ENCODE results near the gene ANKRD28.

ANKRD28 gene

DNA sequence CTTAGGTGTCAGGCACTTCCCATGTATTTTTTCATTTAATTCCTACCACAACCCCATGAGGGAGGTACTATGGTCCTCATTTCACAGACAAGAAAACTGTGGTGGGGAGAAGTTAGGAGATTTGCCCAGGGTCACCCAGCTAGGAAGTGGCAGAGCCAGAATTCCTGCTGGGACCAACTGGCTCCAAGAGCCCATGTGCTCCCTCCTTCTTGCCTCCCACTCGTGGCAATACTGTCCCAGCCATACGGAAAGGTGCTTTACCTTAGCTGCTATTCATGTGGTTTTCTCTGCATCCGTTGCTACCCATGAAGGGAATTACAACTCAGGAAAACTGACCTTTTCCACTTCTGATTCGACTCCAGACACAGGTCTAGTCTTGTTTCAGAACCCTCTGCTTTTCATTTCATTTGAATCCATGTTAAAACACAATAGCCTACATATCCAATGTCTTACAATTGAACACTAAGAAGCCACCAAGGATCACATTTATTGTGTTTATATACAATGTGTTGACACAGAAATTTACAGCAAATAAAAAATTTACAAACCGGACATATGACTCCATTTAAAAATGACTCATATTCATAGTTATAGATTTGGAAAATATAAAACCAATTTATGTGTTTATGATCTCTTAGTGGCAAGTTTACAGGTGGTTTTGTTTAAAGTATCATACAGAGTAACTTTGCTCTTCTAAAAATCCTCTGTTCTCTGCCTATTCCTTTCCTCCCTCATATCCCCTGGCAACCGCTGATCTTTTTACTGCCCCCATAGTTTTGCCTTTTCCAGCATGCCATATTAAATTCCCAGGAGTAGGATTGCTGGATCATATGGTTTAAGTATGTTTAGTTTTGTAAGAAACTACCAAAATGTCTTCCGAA is 137.5 kb downstream of the ANKRD28 start:
- peak; percentile 53 for DNase-seq (ENCODE audit: low read depth)
- no peak overlapping the region for H3K4me3 ChIP-seq (ENCODE audit: low read depth, low read length)
- TF ChIP-seq, protein P1, sequence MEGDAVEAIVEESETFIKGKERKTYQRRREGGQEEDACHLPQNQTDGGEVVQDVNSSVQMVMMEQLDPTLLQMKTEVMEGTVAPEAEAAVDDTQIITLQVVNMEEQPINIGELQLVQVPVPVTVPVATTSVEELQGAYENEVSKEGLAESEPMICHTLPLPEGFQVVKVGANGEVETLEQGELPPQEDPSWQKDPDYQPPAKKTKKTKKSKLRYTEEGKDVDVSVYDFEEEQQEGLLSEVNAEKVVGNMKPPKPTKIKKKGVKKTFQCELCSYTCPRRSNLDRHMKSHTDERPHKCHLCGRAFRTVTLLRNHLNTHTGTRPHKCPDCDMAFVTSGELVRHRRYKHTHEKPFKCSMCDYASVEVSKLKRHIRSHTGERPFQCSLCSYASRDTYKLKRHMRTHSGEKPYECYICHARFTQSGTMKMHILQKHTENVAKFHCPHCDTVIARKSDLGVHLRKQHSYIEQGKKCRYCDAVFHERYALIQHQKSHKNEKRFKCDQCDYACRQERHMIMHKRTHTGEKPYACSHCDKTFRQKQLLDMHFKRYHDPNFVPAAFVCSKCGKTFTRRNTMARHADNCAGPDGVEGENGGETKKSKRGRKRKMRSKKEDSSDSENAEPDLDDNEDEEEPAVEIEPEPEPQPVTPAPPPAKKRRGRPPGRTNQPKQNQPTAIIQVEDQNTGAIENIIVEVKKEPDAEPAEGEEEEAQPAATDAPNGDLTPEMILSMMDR (IDR thresholded peaks at IDR 0.05; ENCODE audit: control insufficient read depth, extremely low read depth, insufficient read depth), result no peak

DNA sequence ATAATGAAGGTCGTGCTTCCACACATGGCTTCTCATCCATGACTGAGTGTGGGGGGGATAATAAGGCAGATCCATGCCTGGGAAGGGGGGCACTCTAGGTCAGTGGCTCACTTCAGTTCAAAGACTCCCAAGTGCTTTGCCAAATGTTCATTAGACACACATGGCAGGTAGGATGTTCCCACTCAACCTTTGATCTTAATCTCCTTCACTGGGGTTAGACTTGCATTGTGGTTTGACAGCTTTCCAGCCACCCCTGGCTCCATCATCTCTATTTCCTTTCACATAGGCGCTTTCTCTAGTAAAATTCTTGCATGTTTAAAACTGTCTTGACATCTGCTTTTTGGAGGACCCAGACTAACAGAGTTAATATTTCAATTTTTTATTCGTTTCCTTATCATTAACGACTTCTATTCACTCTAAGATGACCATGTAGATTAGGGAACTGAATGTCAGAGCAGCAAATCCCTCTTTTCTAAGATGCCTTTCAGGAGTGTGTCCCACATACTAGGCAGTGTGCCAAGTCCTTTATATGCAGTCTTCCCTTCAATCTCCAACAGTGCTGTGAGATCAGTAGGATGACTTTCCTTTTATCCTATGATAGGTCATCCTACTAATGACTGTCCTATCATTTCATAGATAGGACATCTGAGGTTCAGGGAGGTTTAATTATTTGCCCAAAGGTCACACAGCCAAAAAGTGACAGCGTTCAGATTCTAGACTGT is 138.4 kb downstream of the ANKRD28 start:
- peak; percentile 33 for DNase-seq (ENCODE audit: low read depth)
- no peak overlapping the region for H3K4me3 ChIP-seq (ENCODE audit: low read depth, low read length)
- TF ChIP-seq, protein P1 (IDR thresholded peaks at IDR 0.05; ENCODE audit: control insufficient read depth, extremely low read depth, insufficient read depth), result no peak

DNA sequence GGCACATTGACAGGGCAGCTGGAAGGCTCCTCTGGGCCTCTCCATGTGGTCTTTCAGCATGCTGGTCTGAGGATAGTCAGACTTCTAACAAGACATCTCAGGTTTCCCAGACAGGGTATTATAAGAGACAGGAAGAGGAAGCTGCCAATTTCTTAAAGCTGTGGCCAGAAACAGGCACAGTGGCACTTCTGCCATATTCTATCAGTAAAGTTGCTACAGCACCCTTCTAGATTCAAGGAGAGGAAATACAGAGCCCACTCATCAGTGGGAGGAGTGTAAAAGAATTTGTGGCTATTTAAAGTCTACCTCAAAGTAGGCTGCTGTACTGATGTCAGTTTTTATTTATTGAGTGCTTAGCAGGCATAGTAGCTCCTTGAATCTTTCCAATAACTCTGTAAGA is 140.8 kb downstream of the ANKRD28 start:
- TF ChIP-seq, protein P1 (IDR thresholded peaks at IDR 0.05; ENCODE audit: control insufficient read depth, extremely low read depth, insufficient read depth), result no peak
- no peak for DNase-seq (ENCODE audit: low read depth)

DNA sequence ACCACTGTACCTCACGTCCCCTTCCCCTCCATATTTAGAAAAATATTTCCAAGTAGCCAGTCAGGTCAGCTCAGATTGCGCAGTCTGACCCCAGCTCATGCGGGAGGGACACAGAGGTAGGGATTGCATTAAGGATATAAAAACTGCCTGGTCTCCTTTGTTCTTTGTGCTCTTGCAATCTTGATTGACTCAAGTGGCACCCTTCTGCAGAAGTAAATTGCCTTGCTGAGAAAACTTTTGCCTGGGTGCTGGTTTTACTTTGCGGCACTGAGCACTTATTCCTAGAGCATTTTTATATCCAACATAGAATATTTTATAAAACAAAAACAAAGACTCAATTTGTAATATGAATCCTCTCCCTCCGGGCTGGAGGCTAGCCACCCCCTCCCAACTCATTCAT is 141.4 kb downstream of the ANKRD28 start:
- DNase-seq (ENCODE audit: low read depth), result no peak
- TF ChIP-seq, protein P1 (IDR thresholded peaks at IDR 0.05; ENCODE audit: control insufficient read depth, extremely low read depth, insufficient read depth), result no peak
- H3K4me3 ChIP-seq (ENCODE audit: low read depth, low read length), result no peak overlapping the region

More for the DNA sequence above, 140.8 kb downstream of the ANKRD28 start:
- H3K4me3 ChIP-seq (ENCODE audit: low read depth, low read length), result no peak overlapping the region

DNA sequence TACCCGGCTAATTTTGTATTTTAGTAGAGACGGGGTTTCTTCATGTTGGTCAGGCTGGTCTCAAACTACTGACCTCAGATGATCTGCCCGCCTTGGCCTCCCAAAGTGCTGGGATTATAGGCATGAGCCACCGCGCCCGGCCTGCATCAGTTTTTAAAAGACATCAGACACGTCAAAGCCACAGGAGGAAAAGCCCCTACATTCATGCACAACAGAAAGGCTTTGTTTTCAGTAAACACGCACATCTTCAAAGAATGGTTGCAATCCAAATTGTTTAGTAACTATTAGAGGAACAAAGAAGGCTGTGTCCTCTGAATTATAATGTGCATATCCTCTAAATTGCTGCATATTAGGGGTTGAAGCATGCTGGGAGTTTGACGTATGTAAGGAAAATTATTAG is 142.9 kb downstream of the ANKRD28 start:
- H3K4me3 ChIP-seq (ENCODE audit: low read depth, low read length), result no peak overlapping the region
- TF ChIP-seq, protein P1 (IDR thresholded peaks at IDR 0.05; ENCODE audit: control insufficient read depth, extremely low read depth, insufficient read depth), result no peak
- DNase-seq (ENCODE audit: low read depth), result no peak

DNA sequence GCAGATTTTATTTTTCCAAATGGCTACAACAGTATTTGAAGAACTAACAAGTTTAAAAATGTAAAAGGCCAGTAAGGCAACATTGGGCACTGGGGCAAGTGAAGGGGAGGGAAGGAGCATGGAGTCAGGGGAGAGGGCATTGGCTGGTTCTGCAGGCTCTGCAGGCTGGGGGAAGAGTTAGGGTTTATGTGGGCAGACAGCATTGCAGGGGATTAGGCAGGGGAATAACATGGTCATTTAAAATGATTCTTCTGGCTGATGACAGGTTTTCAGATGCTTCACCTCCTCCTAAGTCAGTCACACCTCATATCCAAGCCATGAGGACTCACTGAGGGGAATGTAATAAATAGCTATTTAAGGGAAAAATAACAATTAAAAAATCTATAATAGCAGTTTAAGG is 143.7 kb downstream of the ANKRD28 start:
- no peak for DNase-seq (ENCODE audit: low read depth)
- no peak overlapping the region for H3K4me3 ChIP-seq (ENCODE audit: low read depth, low read length)
- TF ChIP-seq, protein P1 (IDR thresholded peaks at IDR 0.05; ENCODE audit: control insufficient read depth, extremely low read depth, insufficient read depth), result no peak
